Stimulated activated CD8-positive, alpha-beta memory T cell treated with anti-CD3 and anti-CD28 coated beads, Interleukin-4, amount 100 ng/mL, for 4 hours (primary cell): ENCODE results near the gene FNIP2.

Source experiments
- DNase-seq, 2 donors: peaks; one replicate each; pipeline ENCODE4 v3.0.0-alpha.2; 2020; ENCODE audit warnings: low read depth in 2 of 2, low spot score in 1 of 2

The FNIP2 gene

DNA sequence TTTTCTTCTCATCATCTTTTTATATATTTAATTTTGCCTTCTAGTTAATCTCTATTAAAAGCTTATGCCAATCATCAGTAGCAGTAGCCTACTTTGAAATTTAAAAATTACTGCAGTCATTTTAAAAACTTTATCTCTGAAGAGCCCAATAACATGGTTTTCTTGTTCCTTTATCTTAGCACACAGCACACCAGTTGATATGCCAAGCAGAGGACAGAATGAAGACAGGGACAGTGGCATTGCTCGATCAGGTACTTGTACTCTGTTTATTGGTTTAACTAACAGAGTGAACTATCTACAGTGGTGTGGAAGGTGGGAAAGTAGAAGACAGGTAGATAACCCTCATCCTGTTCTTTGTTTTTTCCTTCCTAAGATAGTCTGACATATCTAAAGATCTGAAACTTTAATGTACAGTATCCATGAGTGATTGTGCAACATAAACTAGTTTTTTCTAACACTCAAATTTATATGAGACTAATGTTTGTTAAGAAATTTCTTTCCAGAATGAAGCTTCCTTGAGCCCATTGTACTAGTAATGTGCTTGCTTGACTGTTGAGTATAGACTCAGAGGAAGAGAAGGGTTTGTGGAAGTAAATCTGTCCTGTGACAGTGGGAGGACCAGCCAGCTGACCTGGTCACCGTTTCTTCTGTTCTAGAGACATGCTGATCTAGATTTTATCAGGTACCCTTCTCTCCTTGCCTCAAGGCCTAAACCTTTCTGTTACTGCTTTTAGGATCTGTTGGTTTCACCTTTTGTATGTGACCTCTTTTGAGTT is 66.6 kb downstream of the FNIP2 start:
- DNase-seq, result no peak

DNA sequence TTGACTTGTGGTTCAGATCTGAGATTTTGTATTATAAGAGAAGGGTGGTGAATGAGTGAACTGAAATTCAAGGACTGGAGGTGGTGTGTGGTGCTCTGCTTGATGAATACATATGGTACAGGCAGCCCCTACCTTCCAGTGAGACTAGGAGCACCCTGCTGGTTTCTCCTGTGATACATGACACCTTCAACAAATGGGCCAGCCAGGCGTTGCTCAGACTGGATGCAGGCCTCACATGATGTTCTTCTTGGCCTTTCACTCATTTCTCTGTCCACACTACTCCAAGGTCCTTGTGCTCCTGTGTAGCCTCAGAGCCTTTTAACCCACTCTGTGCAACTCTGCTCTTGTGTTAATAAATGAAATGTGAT is 67.2 kb downstream of the FNIP2 start:
- no peak for DNase-seq

DNA sequence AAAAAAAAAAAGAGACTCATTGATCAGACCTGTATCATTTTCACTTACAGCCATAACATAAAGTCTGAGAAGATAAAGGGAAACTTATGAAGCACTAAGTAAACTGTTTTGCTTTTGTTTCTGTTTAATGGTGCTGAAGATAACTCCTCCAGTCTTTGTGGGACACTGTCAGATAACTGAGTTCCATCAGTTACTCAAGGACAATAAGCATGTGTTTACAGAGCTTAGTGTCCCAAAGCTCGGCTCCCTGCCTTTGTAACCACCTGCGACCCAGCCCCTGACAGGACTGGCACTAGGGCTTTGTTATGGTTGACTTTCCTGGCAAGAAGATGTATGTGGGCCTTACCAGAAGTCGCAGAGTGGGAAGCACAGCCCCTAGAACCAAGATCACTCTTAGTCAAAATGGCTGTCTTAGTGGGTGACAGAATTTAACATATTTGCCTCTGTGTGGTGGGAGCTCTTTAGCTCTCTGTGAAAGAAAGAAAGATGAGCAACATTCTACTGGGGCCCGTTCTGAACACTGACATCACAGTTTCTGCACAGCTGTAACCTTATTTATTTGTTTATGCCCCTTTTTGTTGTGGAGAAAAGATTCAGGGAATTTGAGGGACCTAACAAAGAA is 68.1 kb downstream of the FNIP2 start:
- DNase-seq, result no peak

DNA sequence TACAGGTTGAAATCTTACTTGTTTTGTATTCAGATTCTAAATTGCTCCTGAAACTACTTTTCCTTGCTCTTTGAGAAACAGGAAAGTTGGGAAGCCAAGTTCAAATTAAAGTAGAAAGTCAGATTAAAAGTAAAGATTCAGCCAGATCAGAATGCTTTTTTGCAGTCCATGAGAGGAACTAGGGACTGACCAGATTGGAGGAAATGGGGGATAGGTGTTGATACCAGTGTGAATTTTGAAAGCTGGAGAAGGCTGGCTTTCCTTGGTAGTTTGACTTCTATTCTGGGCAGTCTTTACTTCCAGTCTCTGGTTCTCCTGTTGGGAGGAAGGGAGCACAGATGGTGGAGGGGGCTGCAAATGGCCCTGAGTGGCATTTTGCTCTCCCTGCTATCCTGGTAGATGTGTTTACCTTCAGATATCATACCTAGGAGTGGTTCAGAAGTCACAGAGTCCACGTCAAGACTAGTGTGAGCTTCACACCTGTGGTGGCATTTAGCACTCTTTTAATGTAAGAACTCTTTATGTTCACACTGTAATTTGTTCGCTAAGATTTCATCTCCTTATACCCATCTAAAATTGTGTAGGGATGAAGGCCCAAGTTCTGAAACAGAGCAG is 68.8 kb downstream of the FNIP2 start:
- no peak for DNase-seq

DNA sequence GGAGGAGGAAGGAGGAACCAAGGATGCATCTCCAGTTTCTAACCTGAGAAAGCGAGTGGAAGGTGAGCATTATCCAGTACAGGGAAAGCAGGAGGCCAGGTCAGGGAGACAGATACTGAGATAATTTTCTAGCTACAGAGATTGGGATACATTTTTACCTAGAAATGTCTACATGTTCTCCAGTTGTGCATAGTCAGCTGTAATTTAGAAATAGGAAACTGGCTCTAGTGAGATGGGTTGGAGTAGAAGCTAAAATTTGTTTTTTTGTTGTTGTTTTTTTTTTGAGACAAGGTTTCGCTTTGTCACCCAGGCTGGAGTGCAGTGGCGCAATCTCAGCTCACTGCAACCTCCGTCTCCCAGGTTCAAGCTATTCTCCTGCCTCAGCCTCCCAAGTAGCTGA is 71.3 kb downstream of the FNIP2 start:
- DNase-seq, result no peak

DNA sequence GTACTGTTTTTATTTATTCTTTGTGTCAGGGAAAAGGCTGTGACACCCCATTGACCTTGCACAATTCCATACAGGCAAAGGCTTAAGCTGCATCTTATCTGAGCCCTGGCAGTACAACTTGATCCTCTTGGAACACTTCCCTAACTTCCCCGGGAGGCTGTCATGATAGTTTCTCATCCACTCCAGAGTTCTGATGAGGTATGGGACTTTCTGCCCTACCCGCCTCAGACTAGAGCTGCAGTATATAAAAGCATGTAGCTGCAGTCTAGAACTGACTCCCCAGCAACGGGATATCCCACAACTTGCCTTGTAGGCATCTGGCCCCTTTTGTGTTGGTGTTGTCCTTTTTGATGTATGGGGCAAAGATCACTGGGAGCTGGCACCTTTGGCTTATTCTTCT is 72.7 kb downstream of the FNIP2 start:
- no peak for DNase-seq

DNA sequence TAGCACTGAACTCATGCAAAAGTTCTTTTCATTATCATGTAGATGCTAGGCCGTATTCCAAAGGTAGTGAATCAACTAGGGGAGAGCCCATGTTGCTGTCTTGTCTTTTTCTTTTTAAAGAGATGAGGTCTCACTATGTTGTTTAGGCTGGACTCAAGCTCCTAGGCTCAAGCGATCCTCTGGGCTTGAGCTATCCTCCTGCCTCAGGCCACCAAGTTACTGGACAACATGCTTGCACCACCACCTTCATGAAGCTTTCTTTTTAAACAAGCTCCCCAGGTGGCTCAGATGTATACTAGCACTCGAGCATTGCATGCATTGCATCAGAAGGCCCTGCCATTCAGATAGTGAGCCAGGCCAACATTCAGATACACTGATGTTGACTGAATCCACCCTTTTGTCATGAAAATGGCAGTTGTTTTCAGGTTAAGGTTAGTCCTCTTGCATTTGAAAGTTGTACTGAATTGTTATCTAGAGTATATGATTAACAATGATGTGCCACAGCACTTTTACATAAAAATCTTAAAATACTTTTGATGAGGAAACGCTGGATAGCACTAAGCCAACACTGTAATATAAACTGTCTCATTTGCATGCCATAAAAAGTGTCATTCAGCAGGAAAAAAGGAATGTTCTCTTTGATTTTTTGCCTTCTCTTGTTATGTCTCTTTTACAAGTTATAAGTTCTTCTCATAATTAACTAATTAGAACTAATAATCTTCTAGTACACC is 76.7 kb downstream of the FNIP2 start:
- no peak for DNase-seq

DNA sequence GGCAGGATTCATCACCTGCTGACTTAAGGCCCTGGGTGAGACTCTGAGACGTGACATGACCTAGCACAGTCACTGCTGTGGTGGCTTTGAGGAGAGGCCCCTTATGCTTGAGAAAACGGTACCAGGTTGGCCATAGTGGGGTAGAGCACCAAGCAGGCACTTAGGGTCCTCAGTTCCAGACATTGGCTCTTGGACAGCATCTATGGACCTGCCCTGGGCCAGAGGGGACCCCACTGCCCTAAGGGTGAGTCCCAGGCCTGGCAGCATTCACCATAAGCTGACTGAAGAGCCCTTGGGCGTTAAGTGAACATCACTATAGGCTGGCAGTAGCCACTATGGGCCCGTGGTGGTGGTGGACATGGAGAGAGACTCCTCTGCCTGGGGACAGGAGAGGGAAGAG is 78.7 kb downstream of the FNIP2 start:
- DNase-seq, result no peak

DNA sequence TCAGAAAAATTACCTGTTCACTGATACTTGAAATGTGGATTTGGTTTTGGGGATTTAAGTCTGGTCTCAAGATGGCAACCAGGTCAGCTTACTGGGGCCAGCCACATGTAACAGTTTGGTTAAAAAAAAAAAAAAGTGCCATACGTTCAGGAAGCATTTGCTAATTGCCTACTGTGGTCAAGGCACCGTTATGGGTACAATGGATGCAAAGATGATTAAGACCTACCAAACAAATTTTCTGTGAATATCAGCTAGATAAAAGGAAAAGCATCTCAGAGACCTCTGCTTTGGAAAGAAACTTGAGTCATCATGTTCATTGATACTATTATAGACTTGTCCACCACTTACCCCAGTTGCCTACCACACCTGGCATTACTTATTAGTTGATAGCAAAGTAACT is 80.9 kb downstream of the FNIP2 start:
- DNase-seq, result no peak

DNA sequence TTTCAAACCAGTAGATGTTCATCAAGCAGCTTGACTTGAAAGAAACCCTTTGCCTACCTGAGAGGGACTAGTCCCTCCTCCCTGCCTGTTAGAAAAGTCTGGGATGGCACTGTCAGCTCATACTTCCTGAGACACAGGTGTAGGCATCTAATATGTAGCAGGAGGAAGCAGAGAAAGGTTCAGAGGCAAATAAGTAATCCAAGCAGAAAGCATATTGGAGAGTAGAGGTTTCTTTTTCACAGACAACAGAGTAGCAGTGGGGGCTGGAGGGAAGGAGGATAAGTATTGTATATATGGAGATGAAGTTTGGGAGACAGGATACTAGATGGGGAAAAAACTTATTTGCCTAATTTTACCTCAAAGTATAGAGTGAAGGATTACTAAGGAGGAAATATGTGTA is 81.5 kb downstream of the FNIP2 start:
- DNase-seq, result no peak

DNA sequence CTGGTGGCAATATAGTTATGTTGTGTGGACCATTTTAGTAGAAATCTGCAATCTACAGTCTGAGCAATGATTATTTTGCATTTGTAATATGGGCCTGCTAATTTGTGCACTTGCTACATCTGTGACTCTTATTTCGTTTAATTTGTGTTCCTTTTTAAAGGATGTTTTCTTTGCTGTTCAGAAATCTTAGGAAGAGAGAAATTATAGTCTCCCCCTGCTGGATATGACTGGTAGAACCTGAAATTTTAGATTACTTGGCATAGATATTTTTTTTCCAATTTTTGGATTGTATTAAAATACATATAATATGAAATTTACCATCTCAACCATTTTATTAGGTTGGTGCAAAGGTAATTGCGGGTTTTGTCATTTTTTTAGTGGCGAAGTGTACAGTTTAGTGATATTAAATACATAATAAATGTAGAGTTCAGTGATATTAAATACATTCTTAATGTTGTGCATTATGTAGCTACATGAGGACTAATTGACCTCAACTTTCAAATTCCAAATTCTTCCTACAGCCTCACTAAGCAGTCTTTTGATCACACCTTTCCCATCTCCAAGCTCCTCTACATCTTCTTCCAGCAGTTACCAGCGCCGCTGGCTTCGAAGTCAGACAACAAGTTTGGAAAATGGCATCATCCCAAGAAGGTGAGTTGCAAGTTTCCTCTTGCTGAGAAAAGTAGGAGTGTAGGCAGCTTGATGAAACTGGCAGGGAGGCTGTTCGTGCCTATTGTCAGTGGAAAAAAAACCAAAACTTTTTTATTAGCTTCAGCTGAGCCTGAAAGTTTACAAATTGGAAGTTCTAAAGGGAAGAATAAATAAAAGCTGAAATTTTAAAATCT is 82.2 kb downstream of the FNIP2 start:
- no peak for DNase-seq

DNA sequence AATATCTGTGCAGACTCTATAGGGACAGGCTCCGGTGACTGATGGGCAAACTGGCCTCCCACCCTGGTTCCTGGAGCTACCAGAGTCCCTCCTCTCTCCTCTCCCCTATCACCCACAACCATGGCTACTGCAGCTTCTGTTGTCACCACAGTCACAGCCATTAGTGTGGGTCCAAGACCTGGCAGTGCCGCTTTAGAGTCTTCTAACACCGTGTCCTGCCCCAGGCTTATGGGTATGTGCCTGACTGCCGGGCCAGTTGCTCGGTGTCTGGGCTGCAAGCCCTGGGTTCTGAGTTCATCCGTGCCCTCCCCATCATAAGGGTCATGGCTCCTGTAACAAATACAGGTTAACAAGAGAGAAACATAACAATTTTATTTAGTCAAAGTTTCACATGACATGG is 85.4 kb downstream of the FNIP2 start:
- no peak for DNase-seq

DNA sequence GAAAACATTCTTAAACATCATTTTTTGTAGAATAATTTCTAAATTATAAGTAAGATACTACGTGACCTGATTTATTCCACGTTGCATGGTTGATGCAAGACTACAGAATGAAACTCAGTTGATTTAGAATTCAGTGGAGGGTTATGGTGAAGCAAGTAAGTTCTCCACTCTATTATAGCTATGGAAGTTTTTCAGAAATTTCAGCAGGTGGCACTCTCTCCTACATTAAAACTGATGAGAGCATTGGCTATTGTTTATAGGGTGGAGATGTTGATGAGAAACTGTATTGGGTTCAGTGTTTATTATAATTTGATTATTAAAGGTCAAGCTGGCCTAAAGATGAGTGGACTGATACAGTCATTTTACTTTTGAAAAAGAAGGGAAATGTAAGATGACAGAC is 88.0 kb downstream of the FNIP2 start:
- no peak for DNase-seq

DNA sequence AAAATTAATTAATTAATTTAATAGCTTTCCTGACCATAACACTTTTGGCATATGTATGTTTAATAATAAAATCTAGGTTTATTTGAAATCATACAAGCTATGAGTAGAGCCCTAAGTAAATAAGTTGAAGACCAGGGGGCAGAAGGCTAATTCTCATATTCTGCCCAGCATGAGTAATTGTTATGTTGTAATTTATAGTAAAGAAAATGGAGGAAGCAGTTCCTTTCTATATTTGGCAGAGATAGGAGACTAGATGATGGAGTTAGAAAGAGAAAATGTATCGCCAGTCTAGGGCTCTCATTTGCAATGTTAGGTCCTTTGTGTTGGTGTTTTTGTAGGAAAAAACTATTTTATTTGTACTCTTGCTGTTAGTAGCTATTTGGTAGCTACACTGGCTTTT is 89.1 kb downstream of the FNIP2 start:
- DNase-seq, result no peak

DNA sequence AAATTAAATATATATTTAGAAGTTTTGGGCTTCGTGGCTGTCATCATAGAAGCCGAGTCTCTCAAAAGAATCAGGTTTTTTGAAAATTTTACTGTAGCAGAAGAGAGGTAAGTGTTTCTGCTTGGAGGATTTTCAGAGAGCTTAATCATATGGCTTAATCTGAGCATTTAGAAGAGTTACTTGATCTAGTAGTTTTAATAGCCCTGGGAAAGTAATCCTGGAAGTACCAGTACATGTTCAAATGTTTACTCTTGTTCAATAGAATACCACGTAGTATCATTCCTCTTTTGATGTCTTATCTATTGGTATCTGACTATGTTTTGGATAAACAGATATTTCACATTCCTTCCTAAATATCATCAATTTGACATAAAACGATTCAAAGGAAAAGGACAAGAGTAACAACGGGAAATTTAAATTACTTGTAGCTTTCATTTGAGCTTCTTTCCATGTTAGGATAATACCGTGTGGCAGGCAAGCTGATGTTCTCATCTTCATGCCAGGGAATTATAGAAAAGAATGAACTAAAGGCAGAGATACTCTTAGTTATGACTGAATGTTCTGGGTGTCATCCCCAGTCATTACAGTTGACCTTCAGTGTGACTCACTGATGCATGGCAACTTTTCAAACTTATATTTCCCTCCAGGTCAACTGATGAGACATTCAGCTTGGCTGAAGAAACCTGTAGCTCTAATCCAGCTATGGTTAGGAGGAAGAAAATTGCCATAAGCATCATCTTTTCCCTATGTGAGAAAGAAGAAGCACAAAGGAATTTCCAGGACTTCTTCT is 89.8 kb downstream of the FNIP2 start:
- DNase-seq, result no peak

DNA sequence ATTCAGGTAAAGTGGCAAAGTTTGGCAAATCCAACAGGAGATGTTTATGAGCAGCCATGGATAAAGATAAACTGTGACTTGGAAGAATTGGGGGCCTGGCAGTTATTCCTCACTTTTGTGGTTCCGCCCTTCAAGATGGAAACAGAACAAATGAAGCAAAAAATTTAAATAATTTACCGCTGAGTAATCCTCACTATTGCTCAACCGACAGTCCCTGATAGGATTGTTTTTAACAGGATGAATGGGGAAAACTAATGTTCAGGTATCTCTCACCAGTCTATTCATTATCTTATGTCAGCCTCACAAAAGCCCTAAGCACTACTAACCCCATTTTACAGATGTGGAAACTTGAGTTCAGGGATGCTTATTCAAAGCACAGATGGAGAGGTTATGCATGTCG is 90.8 kb downstream of the FNIP2 start:
- no peak for DNase-seq

DNA sequence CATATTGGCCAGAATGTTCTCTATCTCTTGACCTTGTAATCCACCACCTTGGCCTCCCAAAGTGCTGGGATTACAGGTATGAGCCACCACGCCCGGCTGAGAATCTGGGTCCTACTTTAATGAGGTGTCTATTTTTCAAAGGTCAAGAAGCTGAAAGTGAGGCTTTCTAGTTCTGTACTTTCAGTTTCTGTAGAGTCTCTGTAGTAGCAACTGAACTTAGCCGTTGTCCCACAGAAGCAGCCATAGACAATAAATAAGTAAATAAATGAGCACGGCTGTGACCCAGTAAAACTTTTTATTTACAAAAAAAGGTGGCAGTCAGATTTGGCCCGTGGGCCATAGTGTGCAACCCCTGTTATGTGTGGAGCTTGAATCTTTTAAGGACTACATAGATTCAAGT is 92.0 kb downstream of the FNIP2 start:
- no peak for DNase-seq

DNA sequence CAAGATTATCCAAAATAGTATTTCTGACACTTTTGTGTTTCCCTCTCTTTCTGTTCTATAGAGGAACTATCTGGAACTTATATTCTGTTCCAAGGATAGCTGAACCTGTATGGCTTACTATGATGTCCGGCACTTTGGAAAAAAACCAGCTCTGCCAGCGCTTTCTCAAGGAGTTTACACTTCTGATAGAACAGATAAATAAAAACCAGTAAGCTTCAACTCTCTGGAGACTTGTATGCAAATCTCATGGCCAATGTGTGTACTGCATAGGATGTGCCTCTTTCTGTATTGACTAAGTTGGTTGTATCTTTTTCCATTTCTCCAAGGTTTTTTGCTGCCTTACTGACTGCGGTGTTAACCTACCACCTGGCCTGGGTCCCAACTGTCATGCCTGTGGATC is 92.5 kb downstream of the FNIP2 start:
- no peak for DNase-seq

DNA sequence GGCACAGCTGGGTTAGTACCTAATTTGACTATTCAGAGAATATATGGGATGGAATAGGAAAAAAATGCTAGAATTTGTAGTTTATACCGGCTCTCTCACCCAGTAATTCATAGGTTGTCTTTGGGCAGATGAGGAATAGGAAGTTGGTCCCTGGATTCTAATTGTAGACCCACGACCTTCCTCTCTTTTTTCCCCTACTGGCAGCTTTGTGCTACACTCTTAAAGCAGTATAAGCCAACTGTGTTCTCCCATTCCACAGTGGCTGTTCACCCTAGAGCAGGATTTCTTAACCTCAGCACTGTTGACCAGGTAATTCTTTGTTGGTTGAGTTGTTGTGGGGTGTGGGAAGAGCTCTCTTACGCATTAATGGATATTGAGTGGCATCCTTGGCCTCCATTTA is 92.9 kb downstream of the FNIP2 start:
- no peak for DNase-seq

DNA sequence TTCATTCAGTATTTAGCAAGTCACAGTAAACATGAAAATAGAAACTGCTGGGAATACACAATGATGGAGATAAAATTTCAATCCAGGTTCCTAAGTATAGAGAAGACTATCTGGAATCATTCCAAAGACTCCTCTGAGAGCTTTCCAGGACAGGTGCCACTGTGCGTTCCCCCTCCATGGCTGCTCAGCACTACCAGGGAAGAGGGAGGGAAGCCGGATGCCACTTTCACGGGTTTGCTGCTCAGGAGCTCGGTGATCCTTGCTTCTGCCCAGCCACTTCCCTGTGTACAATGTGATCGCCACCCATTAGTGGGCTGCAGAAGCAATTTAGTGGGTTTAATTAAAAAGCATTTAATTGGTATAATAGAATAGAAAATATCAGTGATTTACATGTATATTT is 94.5 kb downstream of the FNIP2 start:
- DNase-seq, result no peak
